Activated naive CD4-positive, alpha-beta T cell (primary cell): ENCODE data around the gene TESPA1.
A peak's percentile ranks its signal among the peaks of the same experiment; 100 is the strongest.

Source experiments
- DNase-seq, 4 experiments: peaks; one replicate each; lab custom pipeline; 2025; lab: John Stamatoyannopoulos, UW

Gene TESPA1

DNA sequence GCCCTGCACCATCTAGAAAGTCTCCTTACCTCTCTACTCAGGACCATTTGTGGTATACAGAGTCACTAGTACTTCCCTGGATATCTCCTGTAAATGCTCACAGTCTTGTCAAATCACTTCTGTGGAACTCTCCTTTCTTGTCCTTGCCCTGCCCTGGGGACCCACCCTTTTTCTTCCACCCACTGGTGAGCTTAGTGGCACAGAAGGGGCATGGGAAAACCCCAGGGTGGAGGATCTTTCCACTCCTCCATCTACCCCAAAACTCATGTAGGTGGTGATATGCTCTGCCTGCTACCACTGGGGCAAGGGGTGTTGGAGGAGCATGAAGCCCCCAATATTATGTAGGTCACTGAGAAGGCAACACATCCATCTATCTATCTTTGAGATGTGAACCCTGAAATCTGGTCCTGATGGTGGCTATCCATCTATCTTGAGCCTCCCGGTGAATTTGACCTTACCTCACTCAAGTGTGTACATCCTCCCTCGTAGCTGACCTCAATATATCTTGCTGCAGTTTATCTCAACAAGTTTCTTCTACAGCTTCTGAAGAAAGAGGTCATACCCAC is 943 bp downstream of the TESPA1 start:
- DNase-seq: no peak

DNA sequence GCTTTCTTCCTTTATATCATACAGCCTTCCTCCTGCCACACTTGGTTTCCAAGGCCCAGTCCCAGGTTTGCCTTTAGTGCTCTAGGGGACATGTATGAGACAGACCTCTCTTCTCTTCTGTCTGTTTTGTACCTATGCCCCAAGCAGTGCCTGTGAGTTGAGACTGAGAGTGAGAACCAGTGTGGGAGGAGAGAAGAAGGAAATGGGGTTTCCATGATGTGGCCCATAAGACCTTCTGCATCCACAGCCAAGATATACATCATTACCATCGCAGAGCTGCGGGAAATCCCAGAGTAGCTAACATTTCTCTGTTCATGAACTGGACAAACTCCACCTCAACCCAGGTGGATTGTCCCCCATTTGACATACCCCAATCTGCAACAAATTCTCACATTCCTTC is 2.8 kb downstream of the TESPA1 start:
- no peak for DNase-seq

DNA sequence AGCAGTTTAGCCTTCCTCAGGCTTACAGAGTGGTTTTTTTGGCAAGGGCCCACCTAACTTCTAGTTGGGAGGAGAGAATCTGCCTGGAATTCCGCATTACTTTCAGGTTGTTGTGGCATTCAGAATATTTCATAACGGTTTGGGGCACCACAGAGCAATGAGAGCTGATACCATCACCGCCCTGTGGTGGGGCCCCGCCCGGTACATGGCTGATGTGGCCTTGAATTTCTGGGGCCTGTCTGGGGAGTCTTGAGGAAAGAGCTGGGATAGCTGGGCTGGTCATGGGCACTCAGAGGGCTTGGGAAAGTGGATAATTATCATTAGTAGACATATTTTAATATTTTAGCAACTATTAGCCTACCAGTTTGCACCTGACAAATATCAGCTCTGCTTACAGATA is 4.2 kb downstream of the TESPA1 start:
- DNase-seq: peak in 2 of 4 experiments; percentile 24 to 25

DNA sequence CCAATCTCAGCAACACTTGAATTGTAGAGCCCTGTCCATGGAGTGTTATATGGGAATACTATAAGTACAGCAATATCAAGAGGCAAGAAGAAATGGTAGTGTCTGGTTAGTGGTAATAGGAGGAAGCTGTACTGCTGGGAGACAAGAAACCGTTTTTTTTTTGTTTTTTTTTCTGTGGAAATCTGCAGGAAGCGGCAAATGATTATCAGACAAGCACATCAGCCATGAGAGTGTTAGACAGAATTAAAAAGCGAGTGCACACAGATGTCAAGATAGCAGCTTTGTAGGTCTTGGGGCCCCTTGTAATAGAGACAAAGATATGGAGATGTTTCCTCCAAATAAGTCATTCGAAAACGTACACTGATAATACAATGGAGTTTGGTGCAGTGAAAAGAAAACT is 6.7 kb downstream of the TESPA1 start:
- no peak for DNase-seq

DNA sequence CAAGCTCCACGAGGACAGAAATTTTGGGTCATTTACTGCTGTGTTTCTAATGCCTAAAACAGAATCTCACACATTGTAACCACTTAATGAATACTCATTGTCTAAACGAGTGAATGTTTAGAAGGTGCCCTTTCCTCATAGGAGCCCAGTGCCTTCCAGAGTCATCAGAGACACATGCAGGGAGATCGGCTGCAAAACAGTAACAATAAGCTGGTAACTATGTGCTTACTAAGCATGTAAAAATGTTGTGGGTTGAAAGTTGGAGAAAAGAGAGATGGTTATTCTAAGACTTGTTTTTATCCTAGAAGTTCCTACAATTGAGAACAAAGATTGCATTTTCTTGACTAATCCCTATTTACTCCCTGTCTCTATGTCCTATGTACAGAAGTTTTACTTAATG is 7.4 kb downstream of the TESPA1 start:
- no peak for DNase-seq

DNA sequence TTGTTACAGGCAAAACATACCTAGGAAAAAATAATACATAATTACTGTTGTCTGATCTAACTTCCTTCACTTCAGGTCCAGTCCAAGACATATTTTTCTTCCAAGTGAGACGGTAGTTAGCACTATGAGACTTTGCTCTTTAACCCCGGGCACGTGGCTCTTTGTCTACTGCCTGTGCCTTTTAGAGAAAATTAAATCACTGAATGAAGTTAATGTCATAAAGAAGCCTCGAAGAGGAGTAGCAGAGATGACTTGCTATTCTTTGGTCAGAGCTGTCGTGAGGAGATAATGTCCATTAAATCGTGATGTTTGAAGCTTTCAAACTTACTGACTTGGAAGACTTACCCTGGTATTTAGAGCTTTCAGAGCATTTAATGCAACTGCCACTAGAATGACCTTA is 8.7 kb downstream of the TESPA1 start:
- no peak for DNase-seq

DNA sequence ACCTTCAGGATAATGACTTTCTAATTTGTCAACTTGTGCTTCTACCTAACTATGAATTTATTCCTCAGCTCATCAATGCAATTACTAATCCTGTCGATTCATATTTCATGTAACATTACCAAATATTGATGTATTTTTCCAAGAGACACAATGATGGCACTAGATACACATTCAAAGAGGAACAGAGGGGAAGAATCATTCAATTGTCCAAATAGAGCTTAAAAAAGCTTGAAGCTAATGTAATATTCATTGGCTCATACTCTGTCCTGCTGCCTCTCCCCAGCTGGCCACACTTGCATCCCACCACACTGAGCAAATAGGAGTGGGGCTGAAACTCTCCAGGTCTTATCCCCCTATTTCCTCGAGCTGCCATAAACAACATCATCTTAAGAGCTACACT is 9.3 kb downstream of the TESPA1 start:
- no peak for DNase-seq

DNA sequence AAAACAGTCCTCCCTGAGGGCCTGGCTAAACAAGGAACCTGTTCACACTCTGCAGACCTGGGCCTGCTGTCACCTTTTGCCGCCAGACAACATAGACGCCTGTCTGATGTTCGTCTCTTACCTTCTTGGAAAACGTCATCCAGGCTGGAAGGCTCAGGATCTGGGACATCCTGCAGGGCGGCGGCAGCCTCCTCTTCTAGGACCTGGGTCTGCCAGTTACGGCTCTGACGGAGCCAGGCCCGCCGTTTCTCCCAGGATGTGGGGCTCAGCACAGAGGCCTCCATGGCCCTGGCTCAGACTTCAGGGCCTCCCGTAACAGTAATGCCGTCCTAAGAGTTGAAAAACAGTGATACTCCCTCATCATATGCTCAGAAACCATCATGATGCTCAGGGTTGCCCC is 10.3 kb downstream of the TESPA1 start:
- no peak for DNase-seq

DNA sequence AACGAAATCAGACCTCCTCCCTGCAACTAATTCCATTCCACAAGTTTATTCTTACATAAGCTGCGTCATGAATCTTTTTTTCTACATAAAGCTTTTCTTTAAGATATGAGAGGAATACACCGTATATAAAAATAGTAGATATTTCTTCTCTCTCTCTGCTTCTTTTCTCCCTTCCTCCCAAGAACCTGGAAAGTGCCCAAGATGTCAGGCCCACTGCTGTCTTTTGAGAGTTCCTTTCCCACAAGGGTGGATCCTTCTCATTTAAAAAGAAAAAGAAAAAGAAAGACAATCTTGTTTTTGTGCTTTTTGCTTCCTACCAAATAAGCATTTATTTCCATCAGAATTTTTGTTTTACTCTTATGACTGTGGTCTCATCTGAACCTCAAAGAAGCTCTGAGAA is 11.0 kb downstream of the TESPA1 start:
- DNase-seq: no peak

DNA sequence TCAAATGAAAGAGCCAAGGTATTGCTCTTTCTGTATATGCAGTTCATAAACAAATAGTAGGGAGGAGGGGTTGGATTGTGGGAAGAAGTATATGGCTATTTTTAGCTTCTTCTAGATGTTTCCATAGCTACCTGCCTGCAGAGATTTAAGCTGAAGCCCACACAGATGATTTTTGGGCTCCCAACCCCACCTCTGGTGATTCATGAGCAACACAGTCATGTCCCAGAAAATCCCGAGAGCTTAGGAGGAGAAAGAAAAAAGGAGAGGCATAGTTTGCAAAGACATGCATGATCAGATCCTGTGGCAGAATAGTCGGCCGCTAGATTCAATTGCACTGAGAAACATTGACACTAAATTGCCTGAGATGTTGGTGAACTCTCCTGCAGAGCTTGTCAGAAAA is 13.8 kb downstream of the TESPA1 start:
- no peak for DNase-seq

DNA sequence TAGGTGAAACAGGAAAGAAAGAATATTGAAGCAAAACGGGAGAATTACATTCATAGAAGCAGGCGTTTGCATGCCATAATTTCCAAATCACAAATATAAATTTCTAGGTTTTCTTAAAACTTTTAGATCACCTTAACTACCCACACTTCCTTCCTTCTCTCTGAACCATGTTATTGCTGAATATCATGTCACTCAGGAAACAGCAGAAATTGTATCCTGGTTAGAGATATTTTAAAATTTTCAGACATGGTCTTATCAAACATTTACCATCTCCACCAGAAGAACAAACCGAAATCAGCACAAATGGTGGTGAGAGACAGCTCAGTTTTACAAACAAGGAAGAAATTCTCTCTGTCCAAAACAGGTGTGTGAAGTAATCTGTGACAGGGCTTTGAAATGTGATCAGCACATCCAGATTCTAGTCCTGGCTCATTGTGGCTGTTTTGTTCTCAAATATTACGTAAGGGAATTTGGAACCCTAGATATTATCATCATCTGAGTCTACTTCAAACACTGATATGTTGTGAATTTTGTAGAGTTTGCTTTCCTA is 16.3 kb downstream of the TESPA1 start:
- DNase-seq: no peak

DNA sequence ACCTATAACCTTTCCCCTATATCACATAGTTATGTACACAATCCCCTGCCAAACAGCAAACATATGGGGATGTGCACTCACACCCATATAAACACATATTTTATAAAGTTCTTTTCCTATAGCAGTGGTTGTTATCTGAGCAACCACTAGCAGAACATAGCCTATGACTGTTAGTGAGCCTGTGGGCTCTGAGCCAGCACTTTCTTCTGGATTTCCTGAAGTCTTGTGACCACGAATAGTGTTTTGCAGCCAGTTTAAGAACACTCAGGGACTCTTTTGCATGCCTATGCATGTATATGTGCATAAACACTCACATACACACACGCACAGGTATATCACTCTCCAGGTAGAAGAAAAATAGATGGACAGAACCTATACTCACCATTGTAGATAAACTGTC is 17.1 kb downstream of the TESPA1 start:
- DNase-seq: no peak

DNA sequence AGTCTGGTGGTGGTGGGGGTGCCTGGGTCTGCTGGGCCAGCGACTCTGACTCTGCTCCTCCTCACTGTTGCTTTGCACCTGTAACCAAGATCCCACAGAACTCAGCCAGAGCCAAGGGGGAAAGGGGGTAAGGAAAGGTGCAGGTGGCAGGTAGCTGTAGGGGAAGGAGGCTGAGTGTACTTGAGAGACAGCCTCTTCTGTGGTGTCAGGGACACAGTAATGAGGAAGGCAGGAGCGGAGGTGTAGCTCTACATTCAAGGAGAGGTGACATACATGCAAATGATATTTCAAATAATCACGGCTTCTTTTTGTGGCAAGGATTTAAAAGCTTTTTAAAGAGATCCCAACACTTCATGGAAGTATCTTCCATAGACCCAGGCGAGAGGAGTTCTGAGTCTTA is 23.4 kb downstream of the TESPA1 start:
- no peak for DNase-seq

DNA sequence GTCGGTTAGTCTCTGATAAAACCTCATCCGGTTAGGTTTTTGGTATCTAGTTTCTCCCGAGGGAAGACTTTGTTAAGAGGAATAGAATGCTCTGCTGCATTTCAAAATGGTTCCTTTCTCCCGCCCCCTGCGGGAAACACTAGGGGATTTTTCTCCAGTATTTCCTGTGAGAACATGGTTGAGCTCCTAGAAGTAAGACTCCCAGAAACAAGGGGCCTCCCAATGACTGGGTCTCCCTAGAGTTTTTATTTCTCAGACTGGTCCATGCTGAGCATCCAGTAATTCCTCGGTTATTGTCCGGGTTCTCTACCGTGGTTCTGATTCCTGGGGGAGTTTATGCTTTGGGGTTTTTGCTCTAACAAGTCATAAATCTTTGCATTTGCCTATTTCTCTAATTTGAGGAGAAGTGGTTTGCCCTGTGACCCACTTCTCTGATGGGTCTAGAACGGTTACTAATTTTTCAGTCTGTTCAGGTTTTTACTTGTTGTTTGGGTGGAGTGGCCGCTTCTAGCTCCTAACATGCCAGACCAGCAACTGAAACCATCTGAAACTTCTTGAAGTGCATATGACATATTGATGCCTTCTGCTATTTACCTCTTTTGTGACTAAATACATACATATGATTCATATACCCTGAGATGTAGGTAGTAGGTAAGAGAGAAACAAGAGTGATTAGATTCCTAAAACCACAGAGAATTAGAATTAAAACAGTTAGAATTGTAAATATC is 25.1 kb downstream of the TESPA1 start:
- no peak for DNase-seq

DNA sequence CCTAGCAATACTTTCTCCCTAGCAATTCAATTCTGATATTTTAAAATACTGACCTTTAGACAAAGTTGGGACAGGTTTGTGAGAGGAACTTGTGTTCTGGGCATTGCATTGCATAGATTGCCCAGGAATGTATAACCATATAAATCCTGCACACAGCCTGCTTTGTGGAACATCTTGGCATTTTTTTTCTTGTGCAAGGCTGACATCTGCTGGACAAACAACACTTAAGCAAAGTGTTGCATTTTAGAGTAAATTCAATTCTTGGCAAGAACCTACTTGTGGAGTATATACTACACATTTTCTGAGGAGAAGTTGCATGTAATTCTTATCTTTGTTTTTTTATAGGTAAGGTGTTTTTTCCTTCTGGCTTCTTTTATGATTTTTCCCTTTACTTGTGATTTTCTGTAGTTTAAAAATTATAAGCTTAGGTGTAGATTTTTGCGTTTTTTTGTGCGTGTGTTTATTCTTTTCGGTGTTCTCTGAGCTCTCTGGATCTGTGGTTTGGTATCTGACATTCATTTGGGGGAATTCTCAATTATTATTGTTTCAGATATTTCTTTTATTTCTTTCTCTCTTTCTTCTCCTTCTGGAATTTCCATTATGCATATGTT is 26.4 kb downstream of the TESPA1 start:
- DNase-seq: no peak

DNA sequence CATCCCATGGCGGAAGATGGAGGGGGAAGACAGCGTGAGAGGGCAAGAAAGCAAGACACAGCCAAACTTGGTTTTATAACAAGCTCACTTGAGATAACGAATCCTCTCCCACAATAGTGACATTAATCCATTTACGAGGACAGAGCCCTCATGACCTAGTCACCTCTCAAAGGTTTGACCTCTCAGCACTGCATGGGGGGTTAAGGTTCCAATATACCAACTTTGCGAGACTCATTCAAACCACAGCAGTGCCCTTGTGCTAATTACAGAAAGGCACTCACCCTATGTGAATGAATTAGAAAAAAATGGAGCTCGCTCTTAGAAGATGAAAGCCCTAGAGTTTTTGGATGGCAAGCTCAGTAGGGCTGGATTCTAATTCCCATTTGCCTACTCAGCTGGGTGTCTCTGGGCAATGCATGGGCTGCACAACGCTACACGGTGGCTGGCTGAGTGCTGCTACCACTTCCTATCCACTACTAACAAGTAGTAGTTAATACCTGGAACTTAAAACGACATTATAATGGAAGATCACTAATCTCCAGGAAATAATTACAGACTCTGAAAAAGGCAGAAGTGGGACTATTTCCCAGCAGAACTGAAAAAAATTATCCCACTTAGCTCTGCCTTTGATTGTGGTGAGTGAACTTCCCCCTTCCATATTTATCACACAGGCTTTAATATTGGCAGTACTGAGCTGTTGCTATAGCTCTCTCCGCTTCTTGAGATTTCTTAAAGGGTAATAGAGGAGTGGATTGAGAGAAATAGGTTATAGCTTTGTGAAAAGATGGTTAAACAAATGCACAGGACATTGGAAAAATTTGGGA is 27.5 kb downstream of the TESPA1 start:
- DNase-seq: no peak

DNA sequence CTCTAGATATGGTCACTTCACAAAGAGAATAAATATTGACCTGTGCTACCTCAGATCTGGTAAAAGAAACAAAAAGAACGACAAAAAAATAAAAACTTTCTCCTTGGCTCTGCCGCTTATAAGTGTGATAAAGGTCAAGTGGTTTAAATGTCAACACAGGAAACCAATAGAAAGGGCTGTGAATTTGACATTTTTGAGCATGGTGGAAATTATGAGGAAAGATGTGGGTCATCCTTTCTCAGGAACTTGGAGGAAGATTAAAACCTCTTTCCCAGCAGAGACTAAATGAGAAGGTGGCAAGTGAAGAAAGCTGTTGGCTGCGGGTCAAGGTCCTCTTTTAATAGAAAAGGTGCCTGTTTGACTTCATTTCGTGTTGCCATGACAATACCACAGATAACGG is 28.2 kb downstream of the TESPA1 start:
- DNase-seq: no peak

DNA sequence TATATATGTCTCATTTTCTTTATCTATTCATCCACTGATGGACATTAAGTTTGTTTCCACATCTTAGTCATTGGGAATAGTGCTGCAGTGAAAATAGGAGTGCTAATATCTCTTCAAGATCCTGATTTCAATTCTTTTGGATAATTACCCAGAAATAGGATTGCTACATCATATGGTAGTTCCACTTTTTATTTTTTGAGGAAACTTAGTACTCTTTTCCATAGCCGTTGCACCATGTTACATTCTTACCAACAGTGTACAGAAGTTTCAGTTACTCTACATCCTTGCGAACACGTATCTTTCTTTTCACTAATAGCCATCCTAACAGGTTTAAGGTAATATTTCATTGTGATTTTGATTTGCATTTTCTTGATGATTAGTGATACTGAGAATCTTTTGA is 29.8 kb downstream of the TESPA1 start:
- DNase-seq: no peak

DNA sequence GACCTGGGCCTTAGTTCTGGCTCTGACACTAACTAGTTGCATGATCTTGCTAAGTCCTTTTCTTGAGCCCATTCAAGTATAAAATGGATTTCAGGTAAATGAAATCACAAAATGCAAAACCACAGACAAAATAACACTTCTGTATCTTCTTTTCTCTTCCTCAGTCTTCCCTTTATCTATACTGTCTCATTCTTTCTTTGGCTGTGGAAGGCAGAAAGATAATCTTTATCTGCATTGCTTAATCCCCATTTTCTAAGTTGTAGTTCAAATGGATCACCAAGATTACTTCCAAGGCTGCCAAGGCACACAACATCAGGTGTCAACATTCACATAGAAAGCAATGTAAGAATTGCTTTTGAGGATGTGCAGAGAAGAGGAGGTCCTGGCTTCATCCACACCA is 30.3 kb downstream of the TESPA1 start:
- no peak for DNase-seq

DNA sequence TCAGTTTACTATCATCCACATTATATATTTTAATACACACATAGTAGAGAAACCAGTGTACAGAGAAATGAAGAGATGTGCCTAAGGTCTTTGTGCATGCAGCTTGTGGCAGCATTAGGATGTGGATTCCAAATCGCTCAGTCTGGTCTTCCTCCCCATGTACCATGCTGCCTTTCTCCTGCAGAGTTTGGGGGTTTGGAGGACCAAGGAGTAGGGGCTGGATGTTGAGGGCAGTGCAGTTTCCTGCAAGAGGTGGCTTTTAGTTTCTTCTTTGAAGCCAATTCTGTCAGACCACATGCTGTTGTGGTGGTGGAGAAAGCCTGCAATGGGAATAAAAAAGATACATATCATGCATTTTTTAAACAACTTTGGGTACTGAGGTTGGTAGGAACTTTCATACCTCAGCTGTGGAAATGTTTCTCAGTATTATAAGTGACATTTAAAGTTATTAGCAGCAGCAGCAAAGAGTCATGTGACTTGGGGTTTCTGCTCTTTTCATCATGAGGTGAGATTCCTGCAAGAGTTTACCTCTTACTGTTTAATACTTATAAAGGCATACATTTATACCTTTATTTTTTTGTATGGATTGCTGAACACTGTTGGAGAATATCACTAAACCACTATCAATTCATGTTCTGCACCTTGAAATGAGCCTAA is 34.4 kb downstream of the TESPA1 start:
- no peak for DNase-seq

DNA sequence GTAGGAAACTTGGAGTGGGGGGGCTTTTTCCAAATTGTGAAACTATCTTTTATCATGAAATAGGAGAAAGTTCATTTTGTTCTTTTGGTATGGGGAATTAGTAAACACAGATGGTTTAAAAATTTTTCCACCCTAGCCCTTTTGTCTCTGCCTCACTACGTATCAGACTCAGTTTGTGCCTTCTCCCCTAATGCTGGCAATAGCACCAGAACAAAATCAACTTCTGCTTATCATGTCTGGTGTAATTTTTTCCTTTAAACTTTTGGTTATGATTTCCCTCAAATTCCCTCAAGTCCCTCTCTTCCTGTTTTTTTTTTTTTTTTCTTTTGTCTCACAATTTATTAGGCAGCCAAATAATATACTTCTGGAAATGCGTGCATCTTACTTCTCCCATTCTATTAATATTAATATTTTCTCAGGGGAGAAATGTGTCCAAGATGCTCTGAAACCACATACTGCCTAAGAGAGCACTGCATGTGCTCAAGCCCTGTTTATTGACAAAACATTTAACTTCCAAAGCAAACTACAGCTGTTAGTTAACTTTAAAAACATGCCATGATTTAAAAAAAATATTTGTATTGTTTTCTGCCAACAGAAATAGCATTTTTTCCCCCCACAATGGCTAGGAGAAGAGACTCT is 35.4 kb downstream of the TESPA1 start:
- no peak for DNase-seq

DNA sequence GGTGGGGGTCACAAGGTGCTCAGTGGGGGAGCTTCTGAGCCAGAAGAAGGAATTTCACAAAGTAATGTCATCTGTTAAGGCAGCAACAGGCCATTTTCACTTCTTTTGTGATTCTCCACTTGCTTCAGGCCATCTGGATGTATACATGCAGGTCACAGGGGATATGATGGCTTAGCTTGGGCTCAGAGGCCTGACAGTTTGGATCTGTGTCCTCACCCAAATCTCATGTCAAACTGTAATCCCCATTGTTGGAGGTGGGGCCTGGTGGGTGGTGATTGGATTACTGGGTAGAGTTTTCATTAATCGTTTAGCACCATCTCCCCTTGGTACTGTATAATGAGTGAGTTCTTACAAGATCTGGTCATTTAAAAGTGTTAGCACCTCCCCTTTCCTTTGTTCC is 36.4 kb downstream of the TESPA1 start:
- no peak for DNase-seq
